WERI-Rb-1 (cell line): ENCODE measurements around the gene CDC14B.
"Not testable (repeated sequence)": the region's sequence is repeated elsewhere in the genome, so short reads cannot be mapped to it uniquely, and the experiment has no call there.

Source experiments
- DNase-seq: peaks from one replicate; pipeline ENCODE4 v3.0.0-alpha.2; 2020
- H3K27ac ChIP-seq: fragments of 250-450 bp; sonication (Bioruptor Pico); 2 replicates; pipeline ENCODE4 v1.5.1; 2020; ENCODE audit warnings: mild to moderate bottlenecking, moderate library complexity
- H3K27me3 ChIP-seq: fragments of 250-450 bp; sonication (Bioruptor Pico); 2 replicates; pipeline ENCODE4 v1.5.1; 2021; ENCODE audit warnings: mild to moderate bottlenecking, low read depth, moderate library complexity; ENCODE audit not compliant: insufficient read depth, severe bottlenecking
- H3K36me3 ChIP-seq: fragments of 250-450 bp; sonication (Bioruptor Pico); 2 replicates; pipeline ENCODE4 v1.5.1; 2020; ENCODE audit warnings: mild to moderate bottlenecking, moderate library complexity
- H3K4me3 ChIP-seq: 2 replicates; pipeline ENCODE4 v1.5.1; 2011; ENCODE audit warnings: low read depth, mild to moderate bottlenecking, control low read depth, low read length
- H3K9me3 ChIP-seq: fragments of 250-450 bp; sonication (Bioruptor Pico); 2 replicates; pipeline ENCODE4 v1.5.1; 2021; ENCODE audit warnings: mild to moderate bottlenecking, moderate library complexity; ENCODE audit not compliant: severe bottlenecking
- TF ChIP-seq, protein P1 (sequence below): IDR thresholded peaks from 2 replicates; pipeline ENCODE4 v1.5.1; 2011; ENCODE audit warnings: low read depth, mild to moderate bottlenecking, control low read depth, inconsistent platforms, low read length

The CDC14B gene

DNA sequence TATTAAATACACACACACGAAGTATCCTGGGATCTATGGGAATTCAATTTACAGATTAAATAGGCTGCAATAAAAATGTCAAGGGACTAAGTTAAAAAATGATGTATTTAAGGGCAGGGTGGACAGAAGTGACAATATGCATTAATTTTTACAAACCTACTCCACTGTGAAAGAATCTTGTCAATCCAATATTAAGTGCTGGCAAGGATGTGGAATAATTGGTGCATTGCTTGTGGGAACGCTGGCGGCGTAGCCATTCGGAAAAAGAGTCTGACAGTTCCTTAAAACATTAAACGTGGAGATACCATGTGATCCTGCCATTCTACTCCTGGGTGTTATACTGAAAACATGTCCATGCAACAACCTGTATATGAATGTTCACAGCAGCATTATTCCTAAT is 4.2 kb downstream of the CDC14B start:
- no peak for DNase-seq
- no peaks in the 10 kb centered on the region for H3K9me3 ChIP-seq
- H3K4me3 ChIP-seq = no peak overlapping the region
- no peak overlapping the region for H3K27ac ChIP-seq
- TF ChIP-seq, protein P1, sequence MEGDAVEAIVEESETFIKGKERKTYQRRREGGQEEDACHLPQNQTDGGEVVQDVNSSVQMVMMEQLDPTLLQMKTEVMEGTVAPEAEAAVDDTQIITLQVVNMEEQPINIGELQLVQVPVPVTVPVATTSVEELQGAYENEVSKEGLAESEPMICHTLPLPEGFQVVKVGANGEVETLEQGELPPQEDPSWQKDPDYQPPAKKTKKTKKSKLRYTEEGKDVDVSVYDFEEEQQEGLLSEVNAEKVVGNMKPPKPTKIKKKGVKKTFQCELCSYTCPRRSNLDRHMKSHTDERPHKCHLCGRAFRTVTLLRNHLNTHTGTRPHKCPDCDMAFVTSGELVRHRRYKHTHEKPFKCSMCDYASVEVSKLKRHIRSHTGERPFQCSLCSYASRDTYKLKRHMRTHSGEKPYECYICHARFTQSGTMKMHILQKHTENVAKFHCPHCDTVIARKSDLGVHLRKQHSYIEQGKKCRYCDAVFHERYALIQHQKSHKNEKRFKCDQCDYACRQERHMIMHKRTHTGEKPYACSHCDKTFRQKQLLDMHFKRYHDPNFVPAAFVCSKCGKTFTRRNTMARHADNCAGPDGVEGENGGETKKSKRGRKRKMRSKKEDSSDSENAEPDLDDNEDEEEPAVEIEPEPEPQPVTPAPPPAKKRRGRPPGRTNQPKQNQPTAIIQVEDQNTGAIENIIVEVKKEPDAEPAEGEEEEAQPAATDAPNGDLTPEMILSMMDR = no peak
- H3K27me3 ChIP-seq = no peaks in the 10 kb centered on the region
- H3K36me3 ChIP-seq = 0 out of 2 replicates have a peak, but pooled peaks cover 4% of the 10 kb centered on the region

DNA sequence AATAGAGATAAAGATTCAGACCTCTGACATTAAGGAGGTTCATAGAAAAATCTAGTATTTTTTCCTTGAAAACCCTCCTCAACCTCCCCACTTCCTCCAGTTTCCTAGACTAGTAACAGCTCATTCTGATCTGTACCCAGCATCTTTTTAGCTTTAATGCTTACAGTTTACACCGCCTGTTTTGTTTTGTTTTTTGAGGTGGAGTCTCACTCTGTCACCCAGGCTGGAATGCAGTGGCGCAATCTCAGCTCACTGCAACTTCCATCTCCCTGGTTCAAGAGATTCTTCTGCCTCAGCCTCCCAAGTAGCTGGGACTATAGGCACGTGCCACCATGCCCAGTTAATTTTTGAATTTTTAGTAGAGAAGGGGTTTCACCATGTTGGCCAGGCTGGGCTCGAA is 5.0 kb downstream of the CDC14B start:
- H3K27me3 ChIP-seq, H3K9me3 ChIP-seq, H3K36me3 ChIP-seq, H3K4me3 ChIP-seq, H3K27ac ChIP-seq, DNase-seq: not testable (repeated sequence)

DNA sequence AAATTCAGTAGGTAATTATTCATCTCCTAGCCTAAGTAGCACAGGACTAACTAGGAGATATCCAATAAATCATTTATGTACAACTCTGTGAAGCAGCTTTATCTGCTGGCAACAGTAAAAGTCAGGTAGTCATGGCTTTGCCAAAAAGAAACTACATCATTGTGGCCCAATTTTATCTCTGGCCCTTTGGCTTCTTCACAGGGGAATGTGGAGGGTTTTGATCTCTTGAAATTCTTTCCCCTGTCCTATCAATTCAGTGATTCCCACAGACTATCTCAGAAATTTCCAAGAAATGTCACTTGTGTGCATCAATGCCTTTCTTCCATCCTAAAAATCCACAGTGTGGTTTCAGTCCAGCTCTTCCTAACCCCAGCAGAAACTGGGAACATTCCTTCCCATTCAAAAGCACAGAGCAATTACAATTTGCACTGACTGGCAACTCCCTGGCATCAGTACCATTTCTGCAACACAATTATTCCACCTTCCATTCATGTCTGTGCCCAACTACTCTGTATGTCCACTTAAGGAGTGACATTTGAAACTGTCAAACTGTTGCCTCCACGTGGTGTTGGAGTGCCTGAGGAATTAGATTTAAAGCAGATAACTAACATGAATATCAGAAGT is 6.6 kb downstream of the CDC14B start:
- no peak for DNase-seq
- Histone ChIP-seq H3K27me3 (no peaks in the 10 kb centered on the region), H3K9me3 (no peaks in the 10 kb centered on the region), H3K36me3 (0 out of 2 replicates have a peak, but pooled peaks cover 3% of the 10 kb centered on the region), H3K27ac (no peak overlapping the region), H3K4me3 (no peak overlapping the region)
- TF ChIP-seq, protein P1 = no peak

DNA sequence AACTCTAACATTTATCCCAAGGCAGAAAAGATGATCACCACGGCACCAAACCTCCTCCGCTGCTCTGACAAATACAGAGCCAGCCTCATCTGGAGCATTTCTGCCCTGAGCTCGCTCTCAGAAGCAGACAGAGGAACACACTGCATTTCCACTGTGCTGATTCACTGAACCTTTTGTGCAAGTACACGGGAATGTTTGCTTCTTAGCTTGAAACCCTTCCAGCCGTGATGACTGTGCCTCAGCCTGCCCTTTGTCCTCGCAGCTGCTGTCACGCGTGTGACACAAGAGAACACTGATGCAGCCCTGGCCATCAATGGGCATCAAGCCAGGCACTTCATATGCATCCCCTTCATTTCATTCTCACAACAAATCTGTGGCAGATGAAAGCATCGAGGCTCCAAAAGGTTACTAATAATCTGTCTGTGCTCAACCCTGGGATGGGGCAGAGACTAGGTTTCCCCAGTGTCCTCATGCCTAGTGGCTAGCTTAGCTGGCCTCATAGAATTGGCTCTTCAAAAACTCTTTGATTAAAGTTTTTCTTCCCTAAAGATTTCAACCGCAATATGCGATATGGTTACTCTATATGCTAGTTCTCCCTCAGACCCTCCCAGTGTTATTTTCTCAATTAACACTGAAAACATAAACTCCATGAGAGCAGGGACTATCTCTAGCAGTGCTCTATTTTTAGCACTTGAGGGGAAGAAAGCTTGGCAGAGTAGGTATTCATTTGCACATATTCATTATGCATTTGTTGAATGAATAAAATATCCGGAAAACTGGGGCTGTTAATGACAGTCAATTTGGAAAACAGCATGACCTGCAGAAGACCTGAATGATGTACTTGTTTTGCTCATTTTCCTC is 7.3 kb downstream of the CDC14B start:
- TF ChIP-seq, protein P1 = no peak
- no peak overlapping the region for H3K27ac ChIP-seq
- no peak overlapping the region for H3K4me3 ChIP-seq
- H3K27me3 ChIP-seq = no peaks in the 10 kb centered on the region
- no peaks in the 10 kb centered on the region for H3K9me3 ChIP-seq
- no peaks in the 10 kb centered on the region for H3K36me3 ChIP-seq
- no peak for DNase-seq

DNA sequence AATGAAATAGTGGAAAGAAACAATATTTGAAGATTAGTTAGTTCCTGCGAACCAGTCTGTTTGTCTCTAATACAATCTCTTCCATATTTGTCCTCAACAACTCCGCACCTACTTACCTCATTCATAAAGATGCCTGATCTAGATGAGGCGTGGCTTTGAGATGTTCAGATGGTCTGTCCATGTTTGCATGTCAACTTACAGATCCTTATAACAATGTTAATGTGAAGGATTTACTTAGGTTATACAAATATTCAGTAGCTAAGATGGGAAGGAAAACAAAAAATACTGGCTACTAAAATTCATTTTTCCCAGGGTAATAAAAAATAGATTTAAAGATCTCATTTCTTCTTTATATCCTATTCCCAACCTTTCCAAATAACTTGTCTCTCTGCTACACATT is 8.3 kb downstream of the CDC14B start:
- Histone ChIP-seq H3K27ac (no peak overlapping the region), H3K9me3 (no peaks in the 10 kb centered on the region), H3K36me3 (no peaks in the 10 kb centered on the region), H3K4me3 (no peak overlapping the region), H3K27me3 (no peaks in the 10 kb centered on the region)
- DNase-seq = no peak
- TF ChIP-seq, protein P1 = no peak

DNA sequence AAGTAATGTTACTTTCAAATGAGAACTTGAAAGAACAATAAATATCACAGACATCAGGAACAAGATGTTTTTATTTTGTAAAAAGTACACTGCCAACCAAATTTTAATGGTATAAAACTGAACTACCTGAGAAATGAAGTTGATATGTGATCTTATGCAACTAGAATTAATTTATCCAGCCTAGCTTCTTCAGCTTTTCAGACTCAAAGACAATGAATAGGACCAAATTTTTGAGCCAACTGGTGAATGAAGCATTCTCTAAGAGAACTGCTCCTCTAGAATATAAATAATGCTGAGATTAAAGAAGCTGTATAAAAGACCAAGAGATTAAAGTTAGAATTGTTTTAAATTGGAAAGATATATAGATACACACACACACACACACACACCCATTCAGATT is 9.9 kb downstream of the CDC14B start:
- Histone ChIP-seq H3K27me3 (no peaks in the 10 kb centered on the region), H3K4me3 (no peak overlapping the region), H3K36me3 (no peaks in the 10 kb centered on the region), H3K9me3 (no peaks in the 10 kb centered on the region), H3K27ac (no peak overlapping the region)
- DNase-seq = no peak
- TF ChIP-seq, protein P1 = no peak
